Mesenchymal stem cell (in vitro differentiated cells and primary cell): ENCODE data around the gene GLP2R.

Experiments used
- DNase-seq: peaks from one replicate; pipeline ENCODE4 v3.0.0-alpha.2; 2013
- H2AFZ ChIP-seq: one replicate; pipeline ENCODE4 v1.6.1; 2013; ENCODE audit warnings: low read depth, mild to moderate bottlenecking, control low read depth, inconsistent platforms, low read length, moderate library complexity
- H2AK5ac ChIP-seq: 2 replicates; pipeline ENCODE4 v1.6.1; 2013; ENCODE audit warnings: low read length, moderate library complexity, mild to moderate bottlenecking, inconsistent platforms; ENCODE audit not compliant: severe bottlenecking
- H2BK120ac ChIP-seq: one replicate; pipeline ENCODE4 v1.6.1; 2013; ENCODE audit warnings: low read depth, mild to moderate bottlenecking, inconsistent platforms, low read length, moderate library complexity
- H2BK12ac ChIP-seq, 2 experiments: one replicate each; pipeline ENCODE4 v1.6.1; 2013; ENCODE audit warnings: inconsistent platforms in 2 of 2, low read length in 2 of 2, mild to moderate bottlenecking in 2 of 2, moderate library complexity in 2 of 2, control low read depth in 1 of 2
- H2BK15ac ChIP-seq: one replicate; pipeline ENCODE4 v1.6.1; 2013; ENCODE audit warnings: mild to moderate bottlenecking, low read depth, inconsistent platforms; ENCODE audit not compliant: poor library complexity, severe bottlenecking
- H2BK5ac ChIP-seq: 2 replicates; pipeline ENCODE4 v1.6.1; 2013; ENCODE audit warnings: low read depth, mild to moderate bottlenecking, low read length, control low read depth, inconsistent platforms; ENCODE audit not compliant: poor library complexity, severe bottlenecking
- H3K14ac ChIP-seq, 2 experiments: one replicate each; pipeline ENCODE4 v1.6.1; 2013; ENCODE audit warnings: inconsistent platforms in 2 of 2, low read length in 2 of 2, control low read depth in 1 of 2, mild to moderate bottlenecking in 1 of 2, moderate library complexity in 1 of 2
- H3K18ac ChIP-seq, 2 experiments: one replicate each; pipeline ENCODE4 v1.6.1; 2013; ENCODE audit warnings: inconsistent platforms in 2 of 2, low read length in 2 of 2, control low read depth in 1 of 2, low read depth in 1 of 2, mild to moderate bottlenecking in 1 of 2
- H3K23ac ChIP-seq, 2 experiments: one replicate each; pipeline ENCODE4 v1.6.1; 2013; ENCODE audit warnings: inconsistent platforms in 2 of 2, low read length in 2 of 2, mild to moderate bottlenecking in 2 of 2, moderate library complexity in 2 of 2, control low read depth in 1 of 2
- H3K27ac ChIP-seq: 2 replicates; pipeline ENCODE4 v1.5.1; 2013; ENCODE audit warnings: mild to moderate bottlenecking, moderate library complexity, low read length, control low read depth, inconsistent platforms; ENCODE audit not compliant: poor library complexity, severe bottlenecking
- H3K27me3 ChIP-seq, 2 experiments: 2 replicates each; pipeline versions ENCODE4 v1.6.1 to v1.7.0; 2013; ENCODE audit warnings: low read length in 2 of 2, mild to moderate bottlenecking in 2 of 2, moderate library complexity in 2 of 2, control low read depth in 1 of 2, inconsistent platforms in 1 of 2; ENCODE audit not compliant: control insufficient read depth in 1 of 2, insufficient read depth in 1 of 2
- H3K36me3 ChIP-seq, 2 experiments: 2 replicates each; pipeline versions ENCODE4 v1.6.1 to v1.7.0; 2013; ENCODE audit warnings: low read length in 2 of 2, control low read depth in 1 of 2, inconsistent platforms in 1 of 2, low read depth in 1 of 2, mild to moderate bottlenecking in 1 of 2; ENCODE audit not compliant: insufficient read depth in 2 of 2, control insufficient read depth in 1 of 2
- H3K4ac ChIP-seq, 2 experiments: one replicate each; pipeline ENCODE4 v1.6.1; 2013; ENCODE audit warnings: inconsistent platforms in 2 of 2, low read length in 2 of 2, mild to moderate bottlenecking in 2 of 2, moderate library complexity in 2 of 2, control low read depth in 1 of 2, low read depth in 1 of 2
- H3K4me1 ChIP-seq: 2 replicates; pipeline ENCODE4 v1.6.1; 2013; ENCODE audit warnings: low read depth, low read length, control low read depth; ENCODE audit not compliant: control insufficient read depth, insufficient read depth
- H3K4me2 ChIP-seq: 2 replicates; pipeline ENCODE4 v1.6.1; 2013; ENCODE audit warnings: low read length, mild to moderate bottlenecking, inconsistent platforms; ENCODE audit not compliant: poor library complexity, severe bottlenecking
- H3K4me3 ChIP-seq, 2 experiments: 2 replicates each; pipeline versions ENCODE4 v1.5.1 to v1.7.0; 2013; ENCODE audit warnings: low read length in 2 of 2, mild to moderate bottlenecking in 2 of 2, control low read depth in 1 of 2, low read depth in 1 of 2; ENCODE audit not compliant: insufficient read depth in 1 of 2
- H3K79me1 ChIP-seq: replicated peaks from 2 replicates; pipeline ENCODE4 v1.6.1; 2013; ENCODE audit warnings: mild to moderate bottlenecking, control low read depth, low read length, inconsistent platforms; ENCODE audit not compliant: poor library complexity, severe bottlenecking
- H3K9ac ChIP-seq: 2 replicates; pipeline ENCODE4 v1.7.0; 2013; ENCODE audit warnings: mild to moderate bottlenecking, low read length, moderate library complexity
- H3K9me3 ChIP-seq: 2 replicates; pipeline ENCODE4 v1.7.0; 2013; ENCODE audit warnings: mild to moderate bottlenecking, low read length; ENCODE audit not compliant: control insufficient read depth
- H4K8ac ChIP-seq: one replicate; pipeline ENCODE4 v1.6.1; 2013; ENCODE audit warnings: inconsistent platforms, mild to moderate bottlenecking, low read length, moderate library complexity
- H4K91ac ChIP-seq: one replicate; pipeline ENCODE4 v1.6.1; 2013; ENCODE audit warnings: mild to moderate bottlenecking, low read length, inconsistent platforms
- WGBS: methylation state at CpG from one replicate; pipeline ENCODE4 v1.1.7; 2013; ENCODE audit warnings: mixed read lengths; 5-methylcytosine and 5-hydroxymethylcytosine counted together

The GLP2R gene

DNA sequence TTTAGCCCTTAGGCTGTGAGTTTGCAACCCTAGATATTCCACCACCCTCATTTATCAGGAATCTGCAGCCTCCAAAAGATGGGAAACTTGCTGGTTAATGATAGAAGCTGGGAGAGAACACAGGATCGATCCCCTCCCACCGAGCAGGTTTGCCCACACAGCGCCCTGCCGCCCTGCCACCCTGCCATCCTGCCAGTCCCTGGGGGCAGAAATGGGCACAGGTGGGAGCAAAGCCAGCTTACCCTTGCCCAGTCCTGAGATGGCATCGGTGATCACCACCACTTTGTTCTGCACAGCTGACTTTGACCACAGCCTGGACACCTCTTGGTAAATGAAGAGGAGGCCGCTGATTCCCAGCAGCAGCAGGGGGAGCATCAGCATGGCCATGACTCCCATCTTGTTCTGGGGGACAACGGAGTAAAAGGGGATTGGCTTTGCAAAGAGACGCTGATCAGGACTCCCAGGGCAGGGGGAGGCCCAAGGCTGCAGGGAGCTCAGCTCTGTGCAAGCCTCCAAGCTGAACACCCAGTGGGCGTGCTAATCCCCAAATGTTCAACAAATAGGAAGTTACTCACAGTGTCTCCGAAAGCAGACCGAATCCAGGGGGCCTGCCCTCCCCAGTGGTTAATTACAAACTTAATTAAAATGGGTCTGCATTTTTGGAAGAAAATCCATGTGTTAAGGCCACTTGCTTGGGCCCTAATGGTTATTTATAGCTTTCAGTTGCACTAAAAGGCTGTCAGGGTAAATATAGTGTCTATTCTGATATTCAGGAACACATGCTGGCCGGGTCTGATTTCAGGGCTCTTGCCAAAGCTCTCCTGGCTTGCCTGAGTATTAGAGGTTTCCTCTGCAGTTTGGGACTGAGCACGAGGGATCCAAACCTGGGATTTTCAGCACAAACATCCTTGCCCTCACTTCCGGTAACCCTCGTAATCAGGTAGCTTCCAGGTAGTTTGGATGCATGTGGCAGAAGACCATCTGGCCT, 34.5 kb upstream of the GLP2R start, which contains the start of gene DHRS7C:
Gene DHRS7C, minus strand, starts transcription at position 704 of the 988 bp plus-strand sequence. Its CDS starts 308 bp downstream, at position 396.
- no peak within 1 kb of the TSS for H3K18ac ChIP-seq
- H2BK12ac ChIP-seq: no peak within 1 kb of the TSS
- H2BK5ac ChIP-seq: no peak within 1 kb of the TSS
- H4K8ac ChIP-seq: no peak within 1 kb of the TSS
- H3K27me3 ChIP-seq: peaks cover 11 to 12% of the 10 kb centered on the region in 2 experiments
- H3K4ac ChIP-seq: no peak within 1 kb of the TSS
- no peak within 1 kb of the TSS for H3K4me3 ChIP-seq
- H3K23ac ChIP-seq: no peak within 1 kb of the TSS
- 78% methylated on average over 14 of the region's 15 CpGs for whole genome bisulfite sequencing
- peaks cover 2% of the 10 kb centered on the region for H3K4me1 ChIP-seq
- no peak within 1 kb of the TSS for H2BK120ac ChIP-seq
- no peak within 1 kb of the TSS for H2BK15ac ChIP-seq
- H3K14ac ChIP-seq: no peak within 1 kb of the TSS
- H4K91ac ChIP-seq: no peak within 1 kb of the TSS
- no peak within 1 kb of the TSS for H3K27ac ChIP-seq
- no peak for DNase-seq
- no peak within 1 kb of the TSS for H2AK5ac ChIP-seq
- no peaks in the 10 kb centered on the region for H3K36me3 ChIP-seq
- H3K9ac ChIP-seq: no peak within 1 kb of the TSS
- H3K4me2 ChIP-seq: no peak within 1 kb of the TSS
- H2AFZ ChIP-seq: no peak within 1 kb of the TSS
- no peaks in the 10 kb centered on the region for H3K9me3 ChIP-seq
- H3K79me1 ChIP-seq: no peaks in the 10 kb centered on the region

DNA sequence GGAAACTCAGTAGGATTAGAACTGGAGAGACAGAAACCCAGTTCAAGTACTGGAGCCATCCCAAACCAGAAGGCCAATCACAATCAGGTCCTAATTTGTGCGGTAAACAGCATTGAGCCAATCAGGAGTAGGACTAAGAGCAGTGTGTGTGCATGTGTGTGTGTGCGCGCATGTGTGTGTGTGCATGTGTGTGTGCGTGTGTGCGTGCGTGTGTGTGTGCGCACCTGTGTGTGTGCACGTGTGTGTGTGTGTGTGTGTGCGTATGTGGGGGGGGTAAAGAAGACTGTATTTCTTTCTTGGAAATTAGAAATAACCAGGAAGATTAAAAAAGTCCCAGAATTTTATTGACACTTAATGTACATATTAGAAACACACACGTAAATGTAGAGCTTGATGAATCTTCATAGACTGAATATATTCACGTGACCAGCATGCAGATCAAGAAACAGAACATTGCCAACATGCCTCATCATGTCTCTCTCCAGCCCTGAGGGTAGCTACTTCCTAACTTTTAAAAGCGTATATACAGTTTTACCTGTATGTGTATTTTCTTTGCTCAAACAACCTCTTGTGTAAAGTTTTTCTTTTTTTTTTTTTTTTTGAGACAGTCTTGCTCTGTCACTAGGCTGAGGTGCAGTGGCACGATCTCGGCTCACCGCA, 33.4 kb upstream of the GLP2R start:
- DNase-seq: no peak
- no peak overlapping the region for H3K18ac ChIP-seq
- no peaks in the 10 kb centered on the region for H3K36me3 ChIP-seq
- peaks cover 11 to 12% of the 10 kb centered on the region in 2 experiments for H3K27me3 ChIP-seq
- H4K8ac ChIP-seq: no peak overlapping the region
- H2BK5ac ChIP-seq: no peak overlapping the region
- no peak overlapping the region for H3K4me3 ChIP-seq
- no peak overlapping the region for H2AK5ac ChIP-seq
- no peak overlapping the region for H3K4me2 ChIP-seq
- no peaks in the 10 kb centered on the region for H3K9me3 ChIP-seq
- H4K91ac ChIP-seq: no peak overlapping the region
- H3K4me1 ChIP-seq: peaks cover 2% of the 10 kb centered on the region
- H3K4ac ChIP-seq: no peak overlapping the region
- no peak overlapping the region for H3K23ac ChIP-seq
- H3K9ac ChIP-seq: no peak overlapping the region
- H2BK12ac ChIP-seq: no peak overlapping the region
- H2BK120ac ChIP-seq: no peak overlapping the region
- no peak overlapping the region for H2AFZ ChIP-seq
- H2BK15ac ChIP-seq: no peak overlapping the region
- H3K14ac ChIP-seq: no peak overlapping the region
- H3K27ac ChIP-seq: no peak overlapping the region
- 95% methylated on average over 12 of the region's 15 CpGs for WGBS
- no peaks in the 10 kb centered on the region for H3K79me1 ChIP-seq

- Histone ChIP-seq H3K4me2 (no peak overlapping the region), H2AFZ (no peak overlapping the region)
- no peak for DNase-seq
These were observed 27.7 kb upstream of the GLP2R start for GRCh38 chr17:9798008-9798407.

DNA sequence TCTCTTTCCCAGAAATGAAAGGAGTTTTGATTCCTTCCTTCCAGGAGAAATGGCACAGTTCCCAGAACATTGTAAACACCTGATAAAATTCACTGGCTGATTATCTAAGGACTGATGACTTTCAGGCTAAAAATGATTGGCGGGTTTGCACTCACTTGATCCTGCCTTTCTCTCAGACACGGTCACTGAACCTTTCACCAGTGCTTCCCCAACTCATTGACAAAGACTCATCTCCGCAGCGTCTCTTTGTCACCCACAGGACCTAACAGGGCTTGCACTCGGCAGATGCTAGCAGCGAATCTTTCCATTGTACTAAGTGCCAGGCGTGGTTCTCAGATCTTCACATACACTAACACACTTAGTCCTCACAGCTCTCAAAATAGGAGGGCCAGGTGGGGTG, 27.0 kb upstream of the GLP2R start:
- no peak overlapping the region for H3K9ac ChIP-seq
- H3K4me1 ChIP-seq: peaks cover 6% of the 10 kb centered on the region
- peaks cover 4 to 19% of the 10 kb centered on the region in 2 experiments for H3K27me3 ChIP-seq
- H2BK12ac ChIP-seq: no peak overlapping the region
- H3K4me2 ChIP-seq: no peak overlapping the region
- H2AFZ ChIP-seq: no peak overlapping the region
- no peak overlapping the region for H3K27ac ChIP-seq
- 80% methylated on average over 7 of the region's 7 CpGs for WGBS
- no peak overlapping the region for H3K4ac ChIP-seq
- no peak overlapping the region for H2BK5ac ChIP-seq
- no peak overlapping the region for H2AK5ac ChIP-seq
- no peak overlapping the region for H3K23ac ChIP-seq
- H3K9me3 ChIP-seq: peaks cover 2% of the 10 kb centered on the region
- no peak overlapping the region for H2BK120ac ChIP-seq
- no peak overlapping the region for H4K91ac ChIP-seq
- H3K14ac ChIP-seq: no peak overlapping the region
- no peak overlapping the region for H3K4me3 ChIP-seq
- DNase-seq: no peak
- no peak overlapping the region for H2BK15ac ChIP-seq
- no peak overlapping the region for H4K8ac ChIP-seq
- no peaks in the 10 kb centered on the region for H3K79me1 ChIP-seq
- H3K36me3 ChIP-seq: no peaks in the 10 kb centered on the region
- H3K18ac ChIP-seq: no peak overlapping the region

More at GRCh38 chr17:9798008-9798407, 27.7 kb upstream of the GLP2R start:
- Histone ChIP-seq H2BK12ac (no peak overlapping the region), H3K27ac (no peak overlapping the region), H3K14ac (no peak overlapping the region), H2BK15ac (no peak overlapping the region), H3K4me3 (no peak overlapping the region), H3K79me1 (no peaks in the 10 kb centered on the region), H3K4ac (no peak overlapping the region), H3K36me3 (no peaks in the 10 kb centered on the region), H2AK5ac (no peak overlapping the region), H3K9me3 (no peaks in the 10 kb centered on the region), H3K18ac (no peak overlapping the region), H2BK5ac (no peak overlapping the region), H3K23ac (no peak overlapping the region), H3K4me1 (peaks cover 6% of the 10 kb centered on the region), H3K27me3 (peaks cover 4 to 17% of the 10 kb centered on the region in 2 experiments), H2BK120ac (no peak overlapping the region), H4K91ac (no peak overlapping the region), H4K8ac (no peak overlapping the region), H3K9ac (no peak overlapping the region)
- 86% methylated on average over 3 of the region's 3 CpGs for WGBS
